Smooth muscle cell (in vitro differentiated cells): ENCODE measurements around the gene KERA. TPM values are rescaled to one million over a fixed set of nuclear protein-coding genes. Genes with fewer than 3 reads are reported as not detected.

Experiments used
- DNase-seq: peaks from one replicate; lab custom pipeline; 2025; ENCODE audit not compliant: unreplicated experiment; lab: John Stamatoyannopoulos, UW
- H2AFZ ChIP-seq: fragments of 200-600 bp; sonication (generic); 2 replicates; pipeline ENCODE4 v1.6.0; 2016; ENCODE audit warnings: antibody characterized with exemption, low read depth, mild to moderate bottlenecking
- H3F3A ChIP-seq: fragments of 200-600 bp; sonication (generic); 2 replicates; pipeline ENCODE4 v1.6.0; 2017; ENCODE audit warnings: antibody characterized with exemption, low read depth
- H3K27ac ChIP-seq: fragments of 200-600 bp; sonication (generic); 2 replicates; pipeline ENCODE4 v1.5.1; 2016; ENCODE audit warnings: low read depth, mild to moderate bottlenecking
- H3K27me3 ChIP-seq: fragments of 200-600 bp; sonication (generic); 2 replicates; pipeline ENCODE4 v1.6.1; 2016; ENCODE audit warnings: low read depth, mild to moderate bottlenecking
- H3K36me3 ChIP-seq: fragments of 200-600 bp; sonication (generic); 2 replicates; pipeline ENCODE4 v1.5.1; 2016; ENCODE audit warnings: low read depth
- H3K4me1 ChIP-seq: fragments of 200-600 bp; sonication (generic); 2 replicates; pipeline ENCODE4 v1.5.1; 2016; ENCODE audit warnings: low read depth
- H3K4me2 ChIP-seq: fragments of 200-600 bp; sonication (generic); 2 replicates; pipeline ENCODE4 v1.6.0; 2016; ENCODE audit warnings: mild to moderate bottlenecking
- H3K4me3 ChIP-seq: fragments of 200-600 bp; sonication (generic); 2 replicates; pipeline ENCODE4 v1.5.1; 2016; ENCODE audit warnings: mild to moderate bottlenecking
- H3K79me2 ChIP-seq: fragments of 200-600 bp; sonication (generic); 2 replicates; pipeline ENCODE4 v1.6.0; 2016; ENCODE audit warnings: low read depth, mild to moderate bottlenecking
- H3K9ac ChIP-seq: fragments of 200-600 bp; sonication (generic); 2 replicates; pipeline ENCODE4 v1.6.0; 2016; ENCODE audit warnings: low read depth
- H3K9me3 ChIP-seq: fragments of 200-600 bp; sonication (generic); replicated peaks from 2 replicates; pipeline ENCODE4 v1.5.1; 2016; ENCODE audit warnings: low read depth
- H4K20me1 ChIP-seq: fragments of 200-600 bp; sonication (generic); 2 replicates; pipeline ENCODE4 v1.6.0; 2016; ENCODE audit warnings: low read depth
- CTCF ChIP-seq: fragments of 200-600 bp; sonication (generic); IDR thresholded peaks from 2 replicates; pipeline ENCODE4 v1.5.1; 2017; ENCODE audit warnings: borderline replicate concordance, mild to moderate bottlenecking, antibody characterized with exemption; ENCODE audit not compliant: insufficient read depth, poor library complexity, severe bottlenecking
- WGBS: methylation state at CpG from one replicate; pipeline ENCODE4 v1.1.7; 2016; ENCODE audit warnings: low lambda C conversion rate; 5-methylcytosine and 5-hydroxymethylcytosine counted together
- polyA plus RNA-seq: library from polyadenylated mRNA; unstranded; fragments of >200 nt; fragmentation: Nextera tagmentation; extraction: Ambion mirVana; gene quantifications from 2 replicates; pipeline ENCODE4 v1.2.1, GENCODE V29; 2016
- total RNA-seq: library from RNA; depleted of rRNA; stranded (reverse); fragments of >200 nt; gene quantifications from 2 replicates; pipeline ENCODE4 v1.2.3, GENCODE V29; 2014

The KERA gene
- total and polyA plus RNA-seq, 2 experiments from 2014 or later: not detected

- H3K36me3 ChIP-seq: no peaks in the 10 kb centered on the region
- no peak overlapping the region for H3K27ac ChIP-seq
These were observed 1.8 kb downstream of the KERA start for GRCh38 chr12:91055976-91056375.

GRCh38 chr12:91053951-91054715 lies 3.7 kb downstream of the KERA start:
- H3K9ac ChIP-seq: no peak overlapping the region
- H3F3A ChIP-seq: no peaks in the 10 kb centered on the region
- no peak overlapping the region for H2AFZ ChIP-seq
- WGBS: 96% methylated on average over 4 of the region's 4 CpGs
- H3K27me3 ChIP-seq: no peaks in the 10 kb centered on the region
- H3K4me1 ChIP-seq: no peaks in the 10 kb centered on the region
- H3K79me2 ChIP-seq: no peaks in the 10 kb centered on the region
- no peak for TF ChIP-seq CTCF
- no peak overlapping the region for H3K4me2 ChIP-seq
- no peak overlapping the region for H3K27ac ChIP-seq
- H3K4me3 ChIP-seq: no peak overlapping the region
- H3K36me3 ChIP-seq: no peaks in the 10 kb centered on the region
- DNase-seq: no peak
- no peaks in the 10 kb centered on the region for H4K20me1 ChIP-seq
- no peaks in the 10 kb centered on the region for H3K9me3 ChIP-seq

More at GRCh38 chr12:91055976-91056375, 1.8 kb downstream of the KERA start:
- no peaks in the 10 kb centered on the region for H4K20me1 ChIP-seq
- H3F3A ChIP-seq: no peaks in the 10 kb centered on the region
- H3K27me3 ChIP-seq: no peaks in the 10 kb centered on the region
- no peak for TF ChIP-seq CTCF
- H3K4me1 ChIP-seq: no peaks in the 10 kb centered on the region
- WGBS: 55% methylated on average over 1 of the region's 1 CpG
- no peak overlapping the region for H2AFZ ChIP-seq
- no peak overlapping the region for H3K4me2 ChIP-seq
- no peak overlapping the region for H3K4me3 ChIP-seq
- DNase-seq: no peak
- H3K9ac ChIP-seq: no peak overlapping the region
- no peaks in the 10 kb centered on the region for H3K79me2 ChIP-seq
- no peaks in the 10 kb centered on the region for H3K9me3 ChIP-seq

GRCh38 chr12:91052026-91052425 lies 5.8 kb downstream of the KERA start:
- Histone ChIP-seq H3K36me3 (no peaks in the 10 kb centered on the region), H3K27me3 (no peaks in the 10 kb centered on the region), H3F3A (no peaks in the 10 kb centered on the region), H3K4me3 (no peak overlapping the region), H4K20me1 (no peaks in the 10 kb centered on the region), H3K79me2 (no peaks in the 10 kb centered on the region), H3K9me3 (no peaks in the 10 kb centered on the region), H3K4me2 (no peak overlapping the region), H3K27ac (no peak overlapping the region), H3K4me1 (no peaks in the 10 kb centered on the region), H3K9ac (no peak overlapping the region), H2AFZ (no peak overlapping the region)
- no peak for TF ChIP-seq CTCF
- DNase-seq: no peak

- Histone ChIP-seq H3K79me2 (no peaks in the 10 kb centered on the region), H3K27me3 (no peaks in the 10 kb centered on the region), H3K4me2 (no peak overlapping the region), H3K36me3 (no peaks in the 10 kb centered on the region), H4K20me1 (no peaks in the 10 kb centered on the region), H3F3A (no peaks in the 10 kb centered on the region), H3K4me1 (peaks cover 6% of the 10 kb centered on the region), H3K9ac (no peak overlapping the region), H2AFZ (no peak overlapping the region), H3K27ac (no peak overlapping the region), H3K4me3 (no peak overlapping the region), H3K9me3 (no peaks in the 10 kb centered on the region)
- no peak for TF ChIP-seq CTCF
- DNase-seq: no peak
- WGBS: 88% methylated on average over 2 of the region's 2 CpGs
These were observed 13.2 kb downstream of the KERA start for GRCh38 chr12:91044586-91044985.
